Left forelimb (tissue), 1 donor: Measurements from ENCODE around the gene TNPO3.

Experiments used
- DNase-seq: peaks from one replicate; pipeline ENCODE4 v3.0.0-alpha.2; 2018; ENCODE audit warnings: low spot score

TNPO3 gene

DNA sequence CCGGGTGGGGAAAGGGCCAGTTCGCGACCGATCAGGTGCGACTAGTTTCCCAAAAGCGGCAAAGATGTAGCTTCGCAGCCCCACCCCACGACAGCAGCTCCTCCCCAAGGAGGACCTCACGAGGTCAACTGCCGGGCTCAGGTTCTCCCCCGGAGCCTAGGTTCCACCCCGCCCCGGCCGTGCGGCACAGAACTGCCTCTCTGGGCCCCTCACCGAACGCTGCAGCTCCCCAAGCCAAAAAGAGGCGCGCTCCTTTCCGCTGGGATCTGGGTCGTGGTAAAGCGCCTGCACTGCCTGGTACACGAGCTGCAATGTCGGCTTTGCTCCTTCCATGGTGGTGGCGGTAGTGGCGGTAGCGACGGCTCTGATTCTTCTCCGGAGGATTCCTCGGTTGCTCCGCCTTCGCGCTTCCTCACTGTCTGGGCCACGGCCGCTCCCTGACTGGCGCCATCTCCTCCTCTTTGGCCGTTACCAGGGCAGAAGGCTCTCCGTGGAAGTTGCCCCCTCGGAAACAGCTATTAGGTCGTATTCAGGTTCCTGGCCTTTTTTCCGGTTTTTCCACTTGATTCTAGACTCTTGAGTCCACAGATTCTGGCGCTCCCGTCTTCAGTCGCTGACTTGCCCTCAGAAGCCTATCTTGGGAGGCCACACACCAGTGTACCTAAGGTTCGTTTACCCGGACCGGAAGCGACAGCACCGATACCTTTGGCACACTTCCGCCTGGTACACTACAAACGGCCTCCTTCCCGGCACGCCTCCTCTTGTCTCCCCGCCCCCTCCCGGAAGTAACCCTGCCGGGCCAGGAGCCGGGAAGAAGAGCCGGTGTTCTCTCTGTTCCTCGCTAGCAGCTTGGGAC is at the start of gene TNPO3:
Gene TNPO3, minus strand, starts transcription at position 674 of the 856 bp plus-strand sequence. Its CDS starts 341 bp downstream, at position 333.
- peak; percentile 97 for DNase-seq

DNA sequence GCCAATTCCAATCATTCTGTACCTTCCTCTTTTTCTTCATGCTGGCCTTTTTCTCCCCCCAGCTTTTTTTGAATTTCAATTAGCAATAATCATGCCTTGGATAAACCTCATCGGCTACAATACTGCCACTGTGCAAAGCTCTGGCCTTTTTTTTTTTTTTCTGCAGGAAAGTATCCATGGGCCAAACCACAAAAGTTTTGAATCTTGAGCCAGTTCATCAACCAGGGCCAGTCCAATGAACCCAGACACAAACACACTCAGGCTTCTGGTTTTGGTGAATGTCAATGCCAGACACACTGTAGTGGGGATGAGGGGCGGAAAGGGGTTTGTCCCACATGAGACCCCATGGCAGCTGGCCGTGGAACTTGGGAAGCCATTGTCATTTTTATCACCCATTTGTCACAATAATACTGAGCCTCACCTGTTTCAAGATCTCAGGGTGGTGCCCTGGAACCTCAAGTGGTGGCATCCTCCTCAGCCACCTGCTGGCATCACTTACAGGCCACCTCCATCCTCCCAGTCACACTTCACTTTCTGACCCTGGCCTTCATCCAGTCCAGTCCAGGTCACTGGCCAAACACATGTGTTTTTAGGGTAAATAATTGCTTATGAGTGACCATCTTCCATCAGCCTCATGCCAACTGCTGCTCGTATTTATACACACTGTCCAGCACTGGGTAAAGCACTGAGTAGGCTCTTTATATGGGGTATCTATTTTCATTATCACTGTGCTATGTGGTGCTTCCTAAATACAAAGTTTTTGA is 48.8 kb upstream of the TNPO3 start:
- DNase-seq = no peak

DNA sequence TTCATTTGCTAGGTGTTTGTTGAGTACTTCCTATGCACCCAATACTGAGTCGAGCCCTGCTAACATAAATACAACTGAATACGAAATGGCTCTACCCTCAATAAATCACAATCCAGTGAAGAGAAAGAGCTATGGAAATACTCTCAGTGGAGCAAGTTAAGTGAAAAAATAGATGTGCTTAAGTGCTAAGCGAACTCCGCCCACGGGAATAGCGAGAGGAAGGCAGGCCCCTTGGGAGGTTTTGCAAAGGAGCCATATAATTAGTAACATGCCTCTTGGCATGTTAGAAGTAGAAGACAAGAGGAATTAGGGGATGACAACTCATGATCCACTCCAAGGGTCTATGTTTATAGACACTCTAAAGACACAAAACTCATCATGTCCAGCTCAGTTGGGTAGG is 46.8 kb upstream of the TNPO3 start:
- no peak for DNase-seq

DNA sequence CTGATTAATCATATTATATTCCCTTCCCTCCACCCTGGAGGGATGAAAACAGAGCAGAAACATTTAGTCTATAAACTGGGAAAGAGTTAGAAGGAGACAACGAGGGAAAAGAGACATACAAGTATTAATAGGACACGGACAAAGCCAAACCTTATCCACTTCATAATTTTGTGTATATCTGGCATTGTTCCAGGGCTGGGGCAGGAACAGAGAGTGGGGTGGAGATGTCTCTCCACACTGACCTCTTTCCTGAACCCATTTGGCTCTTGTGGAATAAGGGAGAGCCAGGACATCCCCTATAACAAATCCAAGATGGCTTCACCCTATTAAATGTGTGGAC is 45.9 kb upstream of the TNPO3 start:
- DNase-seq = no peak

DNA sequence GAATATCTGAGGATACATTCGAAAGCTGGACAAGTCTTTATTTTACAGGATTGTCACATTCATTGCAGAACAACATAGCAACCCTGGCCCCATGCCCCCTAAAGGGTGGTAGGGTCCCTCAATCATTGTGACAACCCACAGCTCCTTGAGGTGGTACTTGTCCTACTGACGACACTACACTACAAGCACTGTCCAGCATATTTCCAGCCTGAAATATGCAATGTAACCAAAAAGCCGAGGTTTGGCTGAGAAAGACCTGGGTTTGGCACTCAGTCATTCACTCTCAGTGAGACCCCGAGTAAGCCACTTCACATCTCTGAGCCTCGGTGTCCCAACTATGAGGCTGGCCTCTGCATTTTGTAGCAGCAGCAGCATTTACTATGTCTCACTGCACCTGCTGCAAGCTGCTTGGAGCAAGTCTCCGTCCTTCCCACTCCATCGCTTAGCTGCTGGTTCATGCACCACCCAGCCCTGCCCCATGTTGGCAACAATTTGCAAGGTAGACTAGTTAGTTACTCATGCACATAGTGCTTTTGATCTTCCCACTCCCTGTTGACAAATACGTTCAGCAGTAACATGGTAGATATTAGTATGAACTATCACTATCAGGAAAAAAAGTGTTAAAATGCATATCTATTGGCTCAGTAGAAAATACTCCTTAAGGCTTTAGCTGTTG is 43.6 kb upstream of the TNPO3 start:
- DNase-seq = no peak

DNA sequence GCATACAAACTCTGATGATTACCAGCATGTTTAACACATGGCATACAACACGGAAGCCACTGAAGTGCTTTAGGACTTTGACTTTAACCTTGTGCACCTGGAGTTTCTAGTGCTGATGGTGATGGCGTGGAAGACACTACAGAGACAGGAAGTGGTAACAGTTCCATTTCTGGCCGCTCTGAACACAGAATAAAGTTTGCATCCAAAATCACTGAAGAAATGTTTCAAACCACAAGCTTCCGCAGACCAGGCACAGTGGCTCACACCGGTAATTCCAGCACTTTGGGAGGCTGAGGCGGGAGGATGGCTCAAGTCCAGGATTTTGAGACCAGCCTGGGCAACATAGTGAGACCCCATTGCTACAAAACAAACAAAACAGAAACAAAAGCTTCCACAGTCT is 40.3 kb upstream of the TNPO3 start:
- no peak for DNase-seq

DNA sequence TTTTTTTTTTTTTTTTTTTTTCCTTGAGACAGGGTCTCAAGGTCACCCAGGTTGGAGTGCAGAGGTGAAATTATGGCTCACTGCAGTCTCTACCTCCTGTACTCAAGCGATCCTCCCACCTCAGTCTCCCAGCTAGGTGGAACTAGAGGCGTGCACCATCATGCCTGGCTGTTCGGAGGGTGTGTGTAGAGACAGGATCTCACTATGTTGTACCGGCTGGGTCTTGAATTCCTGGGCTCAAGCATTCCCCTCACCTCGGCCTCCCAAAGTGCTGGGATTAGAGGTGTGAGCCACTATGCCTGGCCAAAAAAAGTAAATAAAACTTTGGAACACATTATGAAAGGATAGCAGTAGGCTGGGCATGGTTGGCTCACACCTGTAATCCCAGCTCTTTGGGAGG is 39.6 kb upstream of the TNPO3 start:
- DNase-seq = no peak

DNA sequence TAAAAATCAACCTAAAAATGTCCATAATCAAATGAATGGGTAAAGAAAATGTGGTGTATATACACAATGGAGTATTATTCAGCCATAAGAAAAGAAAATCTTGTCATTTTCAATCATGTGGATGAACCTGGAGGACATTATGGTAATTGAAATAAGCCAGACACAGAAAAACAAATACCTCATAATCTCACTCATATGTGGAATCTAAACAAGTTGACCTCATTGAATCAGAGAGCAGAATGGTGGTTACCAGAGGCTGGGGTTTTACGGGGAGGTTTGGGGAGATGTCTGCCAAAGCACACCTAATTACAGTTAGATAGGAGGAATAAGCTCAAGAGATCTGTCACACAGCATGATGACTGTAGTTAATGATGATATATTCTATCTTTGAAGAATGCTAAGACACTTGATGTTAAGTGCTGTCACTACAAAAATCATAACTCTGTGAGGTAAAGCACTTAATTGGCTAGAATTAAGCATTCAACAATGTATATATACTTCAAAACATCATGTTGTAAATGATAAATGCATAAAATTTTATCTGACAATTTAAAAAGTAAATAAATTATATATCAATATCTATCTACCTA is 39.1 kb upstream of the TNPO3 start:
- no peak for DNase-seq

DNA sequence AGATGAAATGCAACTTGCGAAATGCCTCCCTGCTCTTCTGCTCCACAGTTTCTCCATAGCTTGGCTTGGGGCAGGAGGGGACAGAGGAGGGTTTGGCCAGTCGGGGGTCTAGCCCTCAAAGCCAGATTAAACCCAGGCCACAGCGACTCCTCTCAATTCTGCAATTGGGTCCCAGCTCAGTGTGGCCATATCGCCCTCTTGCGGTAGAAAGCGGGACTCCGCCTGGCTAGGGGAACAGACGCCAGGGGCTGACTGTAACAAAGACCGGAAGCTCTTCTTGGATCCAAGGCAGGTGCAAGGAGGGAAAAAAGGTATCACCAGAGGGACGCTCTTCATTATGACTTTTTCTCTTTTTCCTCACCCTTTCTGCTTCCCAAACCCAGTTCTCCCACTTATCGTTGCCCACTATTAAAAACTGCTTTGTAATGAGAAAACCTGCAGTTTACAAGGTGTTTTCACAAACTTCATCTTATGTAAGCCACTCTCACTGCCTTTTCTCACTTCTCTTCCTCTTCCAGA is 36.6 kb upstream of the TNPO3 start:
- DNase-seq = peak; percentile 85

DNA sequence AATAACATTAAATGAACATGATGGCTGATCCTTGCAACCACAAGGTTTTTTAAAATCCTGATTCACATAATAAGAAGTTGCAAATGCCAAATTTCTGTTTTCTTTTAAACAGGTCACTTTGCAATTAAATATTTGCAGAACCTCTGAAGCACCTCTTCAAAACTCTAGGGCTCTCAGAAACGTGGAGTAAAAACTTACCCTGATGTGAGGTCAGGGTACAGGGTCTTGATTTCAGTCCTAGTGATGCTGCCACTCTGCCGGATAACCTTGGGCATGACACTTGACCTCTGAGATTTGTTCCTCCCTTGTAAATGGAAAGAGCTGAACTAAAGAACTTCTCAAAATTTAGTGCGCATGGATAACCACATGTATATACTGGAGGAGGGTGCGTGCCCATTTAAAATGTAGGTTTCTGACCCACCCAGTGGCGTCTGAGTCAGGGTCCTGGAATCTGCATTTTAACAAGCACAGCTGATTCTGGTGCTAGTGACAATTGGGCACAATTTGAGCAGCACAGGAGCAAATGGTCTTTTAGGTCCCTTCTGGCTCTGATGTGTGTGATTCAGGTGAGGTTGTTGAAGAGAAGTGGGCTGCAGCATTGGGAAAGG is 35.5 kb upstream of the TNPO3 start:
- no peak for DNase-seq

DNA sequence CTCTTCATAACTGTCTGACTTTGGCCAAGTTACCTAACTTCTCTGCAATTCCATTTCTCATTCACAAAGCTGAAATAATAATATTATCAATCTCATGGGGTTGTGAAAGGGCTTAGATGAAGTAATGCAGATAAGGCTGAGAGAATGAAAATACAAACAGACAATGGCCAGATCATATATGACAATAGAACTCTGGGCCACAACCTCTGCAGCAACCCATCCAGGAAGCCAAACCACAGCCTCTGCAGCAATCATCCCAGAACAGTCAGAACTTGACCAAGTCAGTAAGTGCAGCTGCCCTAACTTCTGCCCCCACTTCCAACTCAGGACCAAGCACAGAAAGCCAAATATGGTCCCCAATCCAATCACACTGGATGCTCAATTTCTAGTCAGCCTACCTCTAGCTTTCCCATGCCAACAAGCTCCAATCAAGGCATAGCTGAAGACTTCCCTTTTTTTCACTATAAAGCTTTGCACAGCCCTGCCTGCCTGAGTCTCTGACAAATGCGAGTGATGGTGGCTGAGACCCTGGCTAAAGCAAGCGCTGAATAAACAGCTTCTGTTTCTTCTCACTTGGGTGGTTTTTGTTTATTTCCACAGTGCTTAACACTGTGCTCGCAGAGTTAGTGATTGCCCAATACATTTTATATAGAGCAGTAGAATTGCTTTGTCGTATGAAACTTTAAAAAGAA is 34.8 kb upstream of the TNPO3 start:
- no peak for DNase-seq

DNA sequence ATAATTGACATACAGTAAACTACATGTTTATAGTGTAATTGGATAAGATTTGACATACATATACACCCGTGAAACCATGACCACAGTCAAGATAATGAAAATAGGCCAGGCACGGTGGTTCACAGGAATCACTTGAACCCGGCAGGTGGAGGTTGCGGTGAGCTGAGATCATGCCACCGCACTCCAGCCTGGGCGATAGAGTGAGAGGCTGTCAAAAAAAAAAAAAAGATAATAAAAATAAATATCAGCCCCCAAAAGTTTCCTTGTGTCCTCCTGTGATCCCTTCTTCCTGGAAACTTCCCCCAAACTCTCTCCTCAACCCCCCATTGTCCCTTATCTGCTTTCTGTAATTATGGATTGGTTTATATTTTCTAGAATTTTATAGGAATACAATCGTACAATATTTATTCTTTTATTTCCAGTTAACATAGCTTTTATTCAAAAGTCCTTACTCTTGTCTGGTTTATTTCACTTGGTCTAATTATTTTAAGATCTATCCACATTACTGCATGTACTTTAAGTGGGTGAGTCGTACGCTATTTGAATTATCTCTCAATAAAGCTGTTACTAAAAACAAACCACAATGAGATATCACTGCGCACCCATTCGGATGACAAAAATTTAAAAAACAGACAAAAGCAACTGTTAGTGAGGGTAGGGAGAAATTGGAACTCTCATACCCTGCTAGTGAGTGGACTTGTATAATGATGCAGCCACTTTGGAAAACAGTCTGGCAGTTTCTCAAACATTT is 30.1 kb upstream of the TNPO3 start:
- no peak for DNase-seq

DNA sequence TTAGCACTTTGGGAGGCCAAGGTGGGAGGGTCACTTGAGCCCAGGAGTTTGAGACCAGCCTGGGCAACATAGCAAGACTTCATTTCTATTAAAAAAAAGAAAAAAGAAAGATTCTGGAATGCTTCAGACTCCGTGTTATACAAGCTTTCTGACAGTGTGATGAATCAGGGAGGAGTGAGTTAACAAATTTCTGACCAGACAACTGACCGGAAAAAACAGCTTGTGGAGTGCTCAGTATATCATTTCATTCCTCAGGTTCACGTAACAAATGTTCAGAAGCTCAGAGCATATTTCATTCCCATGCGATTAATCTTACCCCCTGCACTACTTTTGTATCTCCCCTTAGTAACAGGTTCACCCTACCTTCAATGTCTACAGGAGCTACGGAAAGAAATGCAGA is 28.6 kb upstream of the TNPO3 start:
- no peak for DNase-seq

DNA sequence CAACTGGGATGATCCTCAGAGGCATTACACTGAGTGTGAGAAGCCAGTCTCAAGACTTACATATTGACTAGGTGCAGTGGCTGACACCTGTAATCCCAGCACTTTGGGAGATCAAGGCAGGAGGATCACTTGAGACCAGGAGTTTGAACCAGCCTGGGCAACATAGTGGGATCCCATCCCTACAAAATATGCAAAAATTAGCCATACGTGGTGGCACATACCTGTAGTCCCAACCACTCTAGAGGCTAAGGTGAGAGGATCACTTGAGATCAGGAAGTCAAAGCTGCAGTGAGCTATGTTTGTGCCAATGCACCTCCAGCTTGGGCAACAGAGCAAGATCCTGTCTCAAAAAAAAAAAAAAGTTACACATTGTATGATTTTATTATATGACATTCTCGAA is 23.5 kb upstream of the TNPO3 start:
- no peak for DNase-seq

DNA sequence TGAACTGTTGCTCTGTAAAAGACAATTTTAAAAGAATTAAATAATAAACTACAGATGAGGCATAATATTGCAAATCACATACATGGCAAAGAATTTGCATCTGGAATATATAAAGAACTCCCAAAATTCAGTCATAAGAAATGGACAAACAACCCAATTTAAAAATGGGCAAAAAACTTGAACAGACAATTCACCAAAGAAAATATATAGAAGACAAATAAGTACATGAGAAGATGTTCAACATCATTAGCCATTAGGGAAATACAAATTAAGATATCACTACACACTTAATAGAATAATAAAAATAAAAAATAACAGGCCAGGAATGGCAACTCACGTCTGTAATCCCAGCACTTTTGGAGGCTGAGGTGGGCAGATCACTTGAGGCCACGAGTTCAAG is 22.0 kb upstream of the TNPO3 start:
- no peak for DNase-seq

DNA sequence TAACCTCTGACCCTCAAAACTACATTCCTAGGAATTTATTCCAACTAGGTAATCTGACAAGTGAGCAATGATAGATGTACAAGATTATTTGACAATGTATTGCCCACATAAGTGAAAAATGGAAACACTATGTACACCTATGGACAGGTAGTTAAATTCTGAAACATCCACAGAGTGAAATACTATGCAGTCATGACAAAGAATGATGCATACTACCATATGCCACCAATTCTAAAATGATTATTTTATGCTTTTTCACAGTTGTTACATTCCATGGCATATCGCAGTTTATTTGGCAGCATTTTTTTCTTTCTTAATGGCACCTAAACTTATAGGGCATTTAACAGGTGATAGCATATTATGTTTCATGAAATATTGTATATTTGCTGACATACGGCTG is 20.1 kb upstream of the TNPO3 start:
- DNase-seq = no peak

DNA sequence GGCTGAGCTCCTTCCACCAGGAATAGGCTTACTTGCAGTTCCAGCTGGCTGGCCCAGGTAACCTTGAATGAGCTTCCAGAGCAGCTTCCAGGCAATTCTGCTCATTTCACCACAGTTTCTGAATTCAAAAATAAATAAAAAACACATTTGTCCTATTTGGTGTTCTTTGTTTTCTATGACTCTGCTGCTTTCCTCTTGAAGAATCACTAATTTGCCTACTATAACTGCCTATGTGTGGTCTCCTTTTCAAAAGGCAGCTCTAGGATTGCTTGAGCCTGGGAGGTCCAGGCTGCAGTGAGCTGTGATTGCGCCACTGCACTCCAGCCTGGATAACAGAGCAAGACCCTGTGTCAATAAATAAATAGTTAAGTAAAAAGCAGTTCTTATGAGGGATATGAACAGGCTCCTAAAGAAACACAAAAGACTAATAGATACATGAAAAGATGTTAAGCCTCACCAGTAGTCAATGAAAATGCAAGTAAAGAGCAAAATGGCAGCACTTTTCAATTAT is 19.5 kb upstream of the TNPO3 start:
- DNase-seq = no peak

DNA sequence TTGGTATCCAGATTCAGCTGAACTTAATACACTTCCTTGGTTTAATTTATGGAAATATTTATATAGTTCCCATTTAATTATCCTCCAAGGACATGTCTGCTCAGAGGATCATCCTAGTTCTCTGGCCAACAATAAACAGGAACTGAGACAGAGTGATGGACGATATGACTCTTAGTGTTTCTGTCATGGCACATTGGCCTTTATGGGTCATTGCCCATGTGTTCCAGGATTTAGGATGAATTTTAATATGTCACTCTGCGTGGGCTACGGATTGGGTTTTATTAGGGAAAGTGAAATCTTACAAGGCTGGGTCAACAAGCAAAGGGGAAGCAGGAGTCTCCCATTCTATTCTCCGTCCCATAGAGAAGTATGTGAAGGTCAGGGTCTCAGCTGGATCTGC is 18.8 kb upstream of the TNPO3 start:
- DNase-seq = no peak

DNA sequence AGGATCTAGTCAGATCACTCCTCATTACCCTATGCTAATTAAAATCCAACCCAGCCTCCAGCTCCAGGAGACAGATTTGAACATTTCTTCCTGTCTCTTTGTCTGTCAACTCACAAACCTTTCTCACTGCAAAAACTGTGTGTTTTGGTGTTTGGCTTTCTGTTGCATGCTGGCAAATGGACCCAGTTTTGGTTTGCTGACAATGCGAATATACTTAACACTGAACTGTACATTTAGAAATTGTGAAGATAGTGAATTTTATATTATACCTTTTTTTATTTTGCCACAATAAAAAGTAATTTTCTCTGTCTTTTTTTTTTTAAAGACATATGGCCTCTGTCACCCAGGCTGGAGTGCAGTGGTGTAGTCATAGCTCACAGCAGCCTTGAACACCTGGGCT is 18.3 kb upstream of the TNPO3 start:
- no peak for DNase-seq

DNA sequence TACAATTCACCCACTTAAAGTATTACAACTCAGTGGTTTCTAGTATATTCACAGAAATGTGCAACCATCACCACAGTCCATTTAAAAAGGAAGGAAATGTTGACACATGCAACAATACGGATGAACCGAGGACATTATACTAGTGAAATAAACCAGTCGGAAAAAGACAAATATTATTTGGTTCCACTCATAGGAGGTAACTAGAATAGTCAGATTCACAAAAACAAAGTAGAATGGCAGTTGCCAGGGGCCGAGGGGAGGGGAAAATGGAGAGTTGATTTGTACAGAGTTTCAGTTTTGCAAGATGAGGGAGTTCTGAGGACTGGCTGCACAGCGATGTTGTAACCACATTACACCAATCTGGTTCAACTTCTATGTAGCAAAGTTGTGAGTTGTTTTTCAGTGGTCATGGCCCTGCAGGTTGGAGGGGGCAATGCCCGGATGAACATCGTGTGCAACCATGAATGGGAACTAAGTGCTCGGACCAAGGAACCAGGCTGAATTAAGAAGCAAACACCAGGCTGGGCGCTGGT is 17.6 kb upstream of the TNPO3 start:
- DNase-seq = no peak
